ENCODE results near the gene AMELY.
"Not testable (repeated sequence)": the region's sequence is repeated elsewhere in the genome, so short reads cannot be mapped to it uniquely, and the experiment has no call there.

Gene AMELY, protein sequence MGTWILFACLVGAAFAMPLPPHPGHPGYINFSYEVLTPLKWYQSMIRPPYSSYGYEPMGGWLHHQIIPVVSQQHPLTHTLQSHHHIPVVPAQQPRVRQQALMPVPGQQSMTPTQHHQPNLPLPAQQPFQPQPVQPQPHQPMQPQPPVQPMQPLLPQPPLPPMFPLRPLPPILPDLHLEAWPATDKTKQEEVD

DNA sequence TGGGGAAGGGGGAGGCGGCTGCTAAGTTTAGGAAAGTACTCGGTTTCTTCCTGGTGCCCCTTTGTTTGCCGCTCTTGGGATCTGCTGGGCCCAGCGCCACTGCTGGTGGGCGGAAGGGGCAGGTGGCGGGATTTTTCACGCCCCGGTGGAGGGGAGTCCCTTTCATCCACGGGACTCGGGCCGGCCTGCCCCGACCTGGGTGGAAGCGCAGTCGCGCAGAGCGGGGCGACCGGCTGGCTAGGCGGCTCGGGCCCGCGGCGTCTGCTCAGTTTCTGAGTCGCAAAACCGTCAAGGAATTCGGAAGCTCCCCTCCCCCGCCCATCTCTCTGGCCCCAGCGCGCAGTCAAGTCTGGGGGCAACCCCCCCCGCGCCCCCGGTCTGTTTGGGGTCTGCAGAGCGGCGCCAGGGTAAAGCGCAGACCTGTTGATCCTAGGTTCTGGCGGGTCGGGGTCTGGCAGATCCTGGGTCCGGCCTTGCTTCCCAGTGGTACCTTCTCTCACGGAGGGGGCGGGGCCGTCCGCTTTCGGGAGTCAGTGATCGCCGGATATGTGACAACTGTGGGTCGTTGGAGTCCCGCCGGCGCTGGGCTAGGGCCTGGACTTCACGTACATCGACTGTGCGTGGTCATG is at the start of gene AMELY:
AMELY (minus strand) TSS at position 500 of the 629 bp plus-strand sequence. CDS start 39,144 bp downstream, outside the sequence.
- DNase-seq = no peak

DNA sequence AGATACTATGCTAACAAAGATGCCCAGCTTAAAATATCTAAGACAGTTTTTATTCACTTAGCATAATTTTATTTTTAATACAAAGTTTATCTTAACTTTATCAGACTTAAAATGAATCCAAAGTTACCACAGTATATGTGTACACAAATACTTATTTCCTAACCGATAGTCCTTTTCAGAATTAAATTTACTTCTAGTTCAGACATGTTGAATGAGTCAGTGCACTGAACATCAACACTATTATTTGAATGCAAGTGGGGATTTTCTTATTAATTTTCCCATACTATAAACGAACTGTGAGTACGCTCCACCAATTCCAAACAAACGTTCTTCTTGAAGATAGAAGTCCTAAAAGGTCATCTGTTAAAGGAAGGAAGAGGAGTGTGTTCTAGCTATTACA is 38.4 kb upstream of the AMELY start:
- DNase-seq = no peak

DNA sequence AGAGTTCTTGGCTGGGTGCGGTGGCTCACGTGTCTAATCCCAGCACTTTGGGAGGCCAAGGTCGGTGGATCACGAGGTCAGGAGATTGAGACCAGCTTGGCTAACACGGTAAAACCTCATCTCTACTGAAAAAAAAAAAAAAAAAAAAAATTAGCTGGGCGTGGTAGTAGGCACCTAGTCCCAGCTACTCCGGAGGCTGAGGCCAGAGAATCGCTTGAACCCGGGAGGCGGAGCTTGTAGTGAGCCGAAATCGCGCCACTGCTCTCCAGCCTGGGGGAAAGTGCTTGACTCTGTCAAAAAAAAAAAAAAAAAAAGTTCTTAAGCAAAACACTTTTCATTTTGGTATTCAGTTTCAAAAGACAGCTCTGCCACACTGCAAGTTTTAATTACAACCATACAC is 36.8 kb upstream of the AMELY start:
- no peak for DNase-seq

DNA sequence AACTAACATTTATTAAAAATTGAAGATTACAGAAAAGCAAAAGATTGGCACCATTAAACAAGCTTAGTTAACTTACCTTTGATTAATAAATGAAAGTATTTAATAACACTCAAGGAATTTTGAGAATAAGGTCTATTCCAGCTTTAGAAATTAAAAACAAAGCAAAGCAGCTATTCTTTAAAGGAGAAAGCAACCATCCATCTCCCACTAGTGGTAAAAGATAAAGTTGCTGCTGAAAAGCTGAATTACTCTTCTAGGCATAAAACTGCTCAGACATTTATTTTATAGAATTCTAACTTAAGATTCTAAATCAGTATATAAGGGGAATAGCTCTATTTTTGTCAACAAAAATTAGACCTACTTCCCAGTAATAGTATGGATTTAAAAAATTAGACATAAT is 36.1 kb upstream of the AMELY start:
- no peak for DNase-seq

DNA sequence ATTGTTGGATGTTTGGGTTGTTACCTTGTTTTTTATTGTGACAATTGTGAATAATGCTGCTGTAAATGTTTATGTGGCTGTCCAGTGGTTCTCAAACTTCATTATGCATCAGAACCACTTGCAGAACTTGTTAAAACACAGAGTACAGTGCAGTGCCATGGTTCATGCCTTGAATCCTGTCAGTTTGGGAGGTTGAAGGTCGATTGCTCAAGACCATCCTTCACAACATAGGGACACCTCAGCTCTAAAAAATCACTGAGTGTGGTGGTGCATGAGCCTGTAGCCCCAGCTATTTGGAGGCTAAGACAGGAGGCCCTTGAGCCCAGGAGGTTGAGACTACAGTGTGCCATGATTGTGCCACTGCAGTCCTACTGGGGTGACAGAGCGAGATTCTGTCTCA is 23.9 kb upstream of the AMELY start:
- no peak for DNase-seq

DNA sequence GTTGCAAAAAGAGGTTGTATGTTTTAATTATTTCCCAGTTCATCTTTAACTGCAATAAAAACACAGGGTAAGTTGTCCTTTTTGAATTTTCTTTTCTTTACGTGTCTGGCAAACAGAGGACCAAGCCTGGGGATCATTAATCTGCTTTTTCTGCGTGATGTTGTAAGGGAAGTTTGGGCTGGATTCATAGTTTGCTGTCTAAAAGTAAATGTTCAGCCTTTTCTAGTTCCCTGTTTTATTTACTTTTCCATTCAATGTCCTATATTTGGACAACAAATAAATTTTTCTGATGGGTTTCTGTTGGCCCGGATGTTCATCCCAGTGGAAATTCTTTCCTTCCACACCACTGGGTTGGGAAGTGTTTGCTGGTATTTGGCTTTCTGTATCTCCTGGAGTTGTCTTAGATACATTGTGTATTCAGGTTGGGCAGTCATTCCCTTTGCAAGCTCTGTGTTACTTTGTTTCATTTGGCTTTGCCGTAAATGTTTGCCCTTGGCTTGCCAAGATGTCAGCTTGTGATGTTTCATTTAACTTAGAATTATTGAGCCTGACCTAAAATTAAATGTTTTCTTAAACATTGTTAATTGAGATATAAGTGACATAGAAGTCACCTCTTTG is 20.3 kb upstream of the AMELY start:
- no peak for DNase-seq

DNA sequence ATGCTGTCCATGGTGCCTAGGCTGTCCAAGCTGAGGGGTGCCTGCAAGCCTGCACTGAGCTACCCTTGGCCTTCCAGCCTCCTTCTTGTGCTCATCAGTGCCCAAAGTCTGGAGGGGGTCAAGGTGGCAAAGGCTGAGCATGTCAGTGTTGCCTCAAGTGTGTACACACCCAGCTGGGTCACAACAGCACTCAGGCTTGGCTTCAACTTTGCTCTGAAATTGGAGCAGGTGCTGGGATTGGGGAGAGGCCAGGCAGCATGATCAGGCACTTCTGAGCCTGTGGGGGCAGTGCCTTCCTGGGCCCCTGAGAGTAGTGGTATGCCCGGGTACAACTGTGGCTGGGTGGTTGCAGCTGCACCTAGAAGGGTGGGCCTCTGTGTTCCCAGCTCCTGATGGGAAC is 17.7 kb upstream of the AMELY start:
- DNase-seq = no peak

DNA sequence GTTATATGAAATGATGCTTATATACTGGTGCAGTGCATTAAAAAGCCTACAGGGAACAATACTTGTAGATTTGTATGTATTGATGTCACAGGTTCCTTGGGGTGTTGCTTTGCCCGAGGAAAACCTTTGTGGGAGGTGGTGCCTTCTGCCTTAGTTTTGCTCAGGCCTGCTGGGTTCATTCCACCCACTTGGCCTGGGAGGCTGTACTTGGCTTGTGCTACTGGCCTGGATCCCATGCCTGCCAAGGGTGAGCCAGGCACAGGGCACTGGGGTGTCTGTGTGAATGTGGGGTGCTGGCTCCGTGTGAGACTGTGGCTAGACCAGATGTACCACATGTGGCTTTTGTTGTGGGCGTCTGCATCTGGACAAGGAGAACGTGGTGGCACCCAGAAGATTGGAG is 16.7 kb upstream of the AMELY start:
- DNase-seq = no peak

DNA sequence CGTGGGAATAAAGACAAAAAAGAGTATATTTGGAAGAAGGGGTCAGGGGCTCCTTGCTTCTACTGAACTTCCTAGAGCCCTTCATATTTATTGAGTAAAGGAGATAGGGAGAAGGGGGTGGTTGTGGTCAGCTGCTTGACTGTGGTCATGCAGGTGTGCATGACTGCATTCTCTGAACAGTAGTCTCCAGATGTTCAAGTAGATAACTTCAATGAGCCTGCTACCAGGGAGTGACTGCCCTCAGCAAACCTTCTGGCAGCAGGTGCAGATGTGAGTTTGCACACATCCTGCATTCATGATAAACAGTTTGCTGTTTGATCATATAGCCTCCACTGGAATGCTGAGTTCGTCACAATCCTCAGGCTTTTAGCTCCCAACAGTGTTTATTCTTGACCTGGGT is 9.5 kb upstream of the AMELY start:
- no peak for DNase-seq

DNA sequence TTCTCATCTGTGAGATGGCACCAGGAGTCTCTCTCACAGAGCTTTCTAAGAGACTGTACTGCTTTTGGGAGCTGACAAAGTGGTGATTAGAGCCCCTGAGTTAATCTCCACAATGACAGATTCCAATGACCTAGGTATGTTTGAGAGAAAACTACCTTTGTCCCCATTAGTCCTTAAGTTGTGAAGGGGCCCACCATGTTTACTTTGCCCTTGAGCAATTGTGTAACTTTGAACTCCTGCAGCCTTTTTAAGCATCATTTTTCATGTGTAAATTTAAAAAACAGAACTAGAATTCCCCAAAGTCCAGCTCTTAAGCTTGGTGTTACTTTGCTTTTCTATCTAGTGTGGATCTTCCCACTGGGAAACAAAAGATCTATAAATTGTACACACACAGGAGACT is 1.8 kb upstream of the AMELY start:
- no peak for DNase-seq

DNA sequence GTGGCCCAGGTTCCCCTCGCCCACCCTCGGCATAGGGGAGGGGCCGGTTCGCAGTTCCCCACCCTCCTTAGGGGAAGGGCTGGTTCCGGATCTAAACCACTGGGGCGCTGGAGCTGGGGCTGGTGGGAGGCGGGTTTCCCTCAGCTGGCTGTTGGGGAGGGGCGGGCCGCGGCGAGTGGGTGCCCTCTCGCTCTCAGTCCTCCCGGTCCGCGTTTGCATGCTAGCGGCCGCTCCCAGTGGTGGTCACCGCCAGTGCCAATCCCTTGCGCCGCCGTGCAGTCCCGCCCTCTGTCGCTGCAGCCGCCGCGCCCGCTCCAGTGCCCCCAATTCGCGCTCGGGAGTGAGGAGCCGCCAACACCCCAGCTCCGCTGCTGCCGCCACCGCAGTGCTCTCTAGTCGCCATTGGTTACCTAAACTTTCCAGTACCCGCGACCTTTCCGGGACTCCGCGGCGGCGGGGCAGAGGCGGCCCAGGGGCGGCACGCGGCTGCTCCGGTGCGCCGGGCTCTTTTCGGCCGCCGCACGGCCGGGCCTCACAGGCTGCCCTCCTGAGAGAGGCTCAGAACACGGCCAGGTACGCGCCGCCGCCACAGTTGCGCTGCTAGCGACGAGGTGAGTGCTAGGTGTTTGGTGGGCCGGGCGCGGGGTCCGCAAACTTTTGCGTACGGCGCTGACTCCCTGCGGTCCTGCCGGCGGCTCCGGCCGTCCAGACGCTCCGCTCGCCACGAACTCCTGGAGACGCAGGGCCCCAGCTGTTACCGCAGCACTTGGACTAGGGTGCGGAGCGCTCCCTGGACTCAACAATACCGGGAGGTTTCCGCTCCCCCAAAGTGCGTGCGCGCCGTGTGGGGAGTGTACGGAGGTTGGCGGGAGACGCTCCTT is 940 bp downstream of the AMELY start, which contains the start of gene TBL1Y:
TBL1Y (plus strand) TSS at position 326 of the 881 bp plus-strand sequence. CDS start 114,388 bp downstream, outside the sequence.
- no peak for DNase-seq

DNA sequence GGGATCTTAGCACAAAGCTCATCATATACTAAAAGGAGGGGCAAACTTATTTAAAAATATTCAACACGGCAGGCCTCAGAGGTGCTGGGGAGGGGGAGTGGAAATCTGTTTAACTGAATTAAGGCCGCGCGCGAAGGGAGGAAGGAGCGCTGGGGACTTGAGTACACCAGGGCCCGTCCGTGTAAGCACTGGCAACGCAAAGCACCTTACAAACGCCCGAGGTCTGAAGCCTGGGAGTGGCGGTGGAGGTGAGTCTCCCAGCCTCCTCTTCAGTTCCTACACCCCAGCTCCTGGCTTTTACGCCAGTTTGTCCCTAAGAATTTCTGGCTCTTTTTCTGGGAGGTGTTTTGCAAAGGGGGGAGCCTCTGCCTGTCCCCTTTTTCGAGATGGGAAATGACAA is 1.7 kb downstream of the AMELY start:
- no peak for DNase-seq

DNA sequence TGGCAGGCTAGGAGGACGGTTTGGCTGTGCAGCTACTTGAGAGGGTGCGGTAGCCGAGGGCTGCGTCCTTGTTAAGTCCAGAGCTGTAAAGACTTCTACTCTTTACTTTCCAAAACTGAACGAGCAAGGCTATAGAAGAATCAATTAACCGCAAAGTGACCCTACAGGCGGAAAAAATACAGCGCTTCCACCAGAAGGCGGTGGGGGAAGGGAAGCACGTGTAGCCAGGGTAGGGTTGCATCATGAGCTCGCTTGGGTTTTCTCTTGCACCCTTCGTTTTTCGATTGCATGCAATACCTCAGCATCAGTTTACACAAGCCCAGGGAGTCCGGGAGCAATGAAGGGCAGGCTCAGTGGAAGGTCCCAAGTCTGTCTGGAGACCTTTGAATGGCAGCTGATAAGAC is 2.4 kb downstream of the AMELY start:
- no peak for DNase-seq

DNA sequence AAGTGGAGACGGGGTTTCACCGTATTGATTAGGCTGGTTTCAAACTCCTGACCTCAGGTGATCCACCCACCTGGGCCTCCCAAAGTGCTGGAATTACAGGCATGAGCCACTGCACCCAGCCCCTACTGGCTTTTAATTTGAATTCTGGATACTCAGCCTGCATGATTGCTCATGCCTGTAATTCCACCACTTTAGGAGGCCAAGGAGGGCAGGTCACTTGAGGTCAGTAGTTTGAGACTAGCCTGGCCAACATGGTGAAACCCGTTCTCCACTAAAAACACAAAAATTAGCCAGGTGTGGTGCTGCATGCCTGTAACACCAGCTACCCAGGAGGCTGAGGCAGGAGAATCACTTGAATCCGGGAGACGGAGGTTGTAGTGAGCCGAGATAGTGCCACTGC is 3.5 kb downstream of the AMELY start:
- DNase-seq = not testable (repeated sequence)

DNA sequence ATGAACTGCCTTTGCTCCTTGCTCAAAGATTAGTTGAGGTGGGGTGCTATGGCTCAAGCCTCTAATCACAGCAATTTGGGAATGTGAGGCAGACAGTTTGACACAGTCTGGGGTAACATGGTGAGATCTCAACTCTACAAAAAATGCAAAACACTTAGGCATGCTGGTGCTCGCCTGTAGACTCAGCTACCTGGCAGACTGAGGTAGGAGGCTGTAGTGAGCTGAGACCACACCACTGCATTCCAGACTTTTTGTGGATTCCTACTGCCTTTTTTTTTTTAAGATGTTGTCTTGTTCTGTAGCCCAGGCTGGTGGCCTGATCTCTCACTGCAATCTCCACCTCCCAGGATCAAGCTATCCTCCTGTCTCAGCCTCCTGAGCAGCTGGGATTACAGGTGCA is 4.0 kb downstream of the AMELY start:
- DNase-seq = no peak

DNA sequence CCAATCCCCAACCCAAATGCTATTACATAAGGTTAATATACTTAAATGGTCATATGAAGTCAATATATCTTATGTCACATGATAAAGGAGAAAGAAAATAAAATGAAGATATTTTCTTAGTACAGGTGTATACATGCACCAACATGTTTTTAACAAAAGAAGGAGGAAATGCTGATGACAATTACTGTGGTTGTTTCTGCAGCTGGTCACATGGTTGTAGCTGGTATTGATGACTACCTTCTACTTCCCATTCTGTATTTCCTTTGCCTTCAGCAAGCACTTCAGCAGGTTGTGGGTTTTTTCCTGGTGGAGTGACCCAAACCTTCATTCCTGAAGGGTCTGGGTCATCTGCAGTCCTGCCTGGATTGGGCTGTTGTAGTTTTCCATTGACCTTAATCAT is 9.4 kb downstream of the AMELY start:
- not testable (repeated sequence) for DNase-seq

DNA sequence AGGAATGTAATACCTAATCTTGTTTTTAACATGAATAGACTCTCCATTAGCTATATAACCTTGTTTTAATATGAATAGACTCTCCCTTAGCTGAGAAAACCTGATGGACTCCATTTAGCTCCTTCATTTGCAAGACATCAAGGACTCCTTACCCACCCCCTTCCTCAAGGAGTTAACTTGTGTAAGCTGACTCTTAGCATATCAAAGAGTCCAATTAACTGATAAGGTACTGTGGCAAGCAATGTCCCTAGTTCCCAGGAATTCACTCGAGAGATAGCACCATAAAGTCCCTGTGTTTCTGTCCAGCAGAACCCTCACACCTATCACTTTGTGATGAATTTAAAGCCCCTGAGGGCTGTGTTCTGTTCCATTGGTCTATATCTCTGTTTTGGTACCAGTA is 16.3 kb downstream of the AMELY start:
- no peak for DNase-seq

DNA sequence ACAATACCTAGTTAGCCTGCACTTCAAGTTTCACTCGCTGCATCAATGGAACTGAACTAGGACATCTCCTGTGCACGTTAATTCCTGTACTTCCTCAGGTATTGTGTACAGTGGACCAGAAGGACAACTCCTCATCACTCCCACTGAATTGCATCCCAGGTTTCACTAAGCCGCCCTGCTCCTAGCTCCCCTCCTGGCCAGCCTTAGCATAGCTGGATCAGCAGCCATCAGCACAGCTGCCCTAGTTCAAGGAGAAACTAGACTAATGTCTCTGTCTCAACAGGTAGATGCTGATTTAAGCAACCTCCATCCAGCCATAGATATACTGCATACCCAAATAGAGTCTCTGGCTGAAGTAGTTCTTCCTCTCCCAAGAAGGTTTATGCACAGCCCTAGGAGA is 17.1 kb downstream of the AMELY start:
- no peak for DNase-seq

DNA sequence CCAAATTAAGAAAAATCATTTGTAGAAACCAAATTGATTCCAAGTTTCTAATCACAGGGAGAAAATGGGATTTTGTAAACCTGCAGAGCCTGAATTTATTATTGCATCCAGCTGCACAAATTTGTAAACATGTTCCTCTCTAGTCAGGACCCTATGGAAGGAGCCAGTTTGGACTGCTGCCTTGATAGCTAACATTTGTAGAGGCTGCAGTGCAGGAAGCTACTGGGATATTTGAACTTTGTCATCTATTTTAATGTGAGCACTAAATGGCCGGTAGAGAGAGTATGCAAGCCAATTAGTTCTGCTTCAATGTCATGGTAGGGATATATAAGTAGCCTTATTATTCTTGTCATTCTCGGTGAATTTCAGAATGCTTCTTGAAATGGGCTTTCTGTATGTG is 62.2 kb downstream of the AMELY start:
- no peak for DNase-seq

DNA sequence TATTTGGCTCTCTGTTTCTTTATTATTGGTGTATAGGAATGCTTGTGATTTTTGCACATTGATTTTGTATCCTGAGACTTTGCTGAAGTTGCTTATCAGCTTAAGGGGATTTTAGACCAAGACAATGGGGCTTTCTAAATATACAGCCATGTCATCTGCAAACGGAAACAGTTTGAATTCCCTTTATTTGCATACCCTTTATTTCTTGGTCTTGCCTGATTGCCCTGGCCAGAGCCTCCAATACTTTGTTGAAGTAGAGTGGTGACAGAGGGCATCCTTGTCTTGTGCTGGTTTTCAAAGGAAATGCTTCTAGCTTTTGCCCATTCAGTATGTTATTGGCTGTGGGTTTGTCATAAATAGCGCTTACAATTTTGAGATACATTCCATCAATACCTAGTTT is 68.9 kb downstream of the AMELY start:
- not testable (repeated sequence) for DNase-seq

Data from fibroblast of upper back skin (primary cell).